AG20443 (cell line): Measurements from ENCODE around the gene TMEM231.

Experiments used
- DNase-seq: peaks from one replicate; pipeline ENCODE4 v3.0.0; 2012; ENCODE audit warnings: low spot score, mixed read lengths

Gene TMEM231

DNA sequence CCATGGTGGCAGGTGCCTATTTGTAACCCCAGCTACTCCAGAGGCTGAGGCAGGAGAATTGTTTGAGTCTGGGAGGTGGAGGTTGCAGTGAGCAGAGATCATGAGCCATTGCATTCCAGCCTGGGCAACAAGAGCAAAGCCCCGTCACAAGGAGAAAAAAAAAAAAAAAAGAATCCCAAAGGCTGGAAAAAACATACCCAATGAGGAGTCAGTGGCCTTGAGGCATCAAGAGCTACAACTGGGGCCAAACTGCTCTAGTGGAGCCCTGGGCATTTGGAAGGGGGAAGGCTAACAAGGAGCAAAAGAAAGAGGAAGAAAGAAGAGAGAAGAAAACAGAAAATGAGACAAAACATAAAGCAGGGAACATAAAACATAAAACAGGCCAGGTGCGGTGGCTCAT, 67.7 kb downstream of the TMEM231 start:
- DNase-seq: no peak
